Eye (tissue), 1 donor: ENCODE data around the gene FAM216B.
"Not testable (repeated sequence)": the region's sequence is repeated elsewhere in the genome, so short reads cannot be mapped to it uniquely, and the experiment has no call there.

ENCODE experiments used
- DNase-seq: peaks from one replicate; pipeline ENCODE4 v3.0.0-alpha.2; 2015

Gene FAM216B

GRCh38 chr13:42781352-42781751 lies at the start of gene FAM216B:
Gene FAM216B (plus strand): TSS chr13:42781584. CDS start chr13:42784068, 2,484 bp downstream.
- no peak for DNase-seq

GRCh38 chr13:42732073-42732472 lies 49.3 kb upstream of the FAM216B start:
- DNase-seq = no peak

GRCh38 chr13:42733046-42733445 lies 48.3 kb upstream of the FAM216B start:
- DNase-seq = no peak

DNA sequence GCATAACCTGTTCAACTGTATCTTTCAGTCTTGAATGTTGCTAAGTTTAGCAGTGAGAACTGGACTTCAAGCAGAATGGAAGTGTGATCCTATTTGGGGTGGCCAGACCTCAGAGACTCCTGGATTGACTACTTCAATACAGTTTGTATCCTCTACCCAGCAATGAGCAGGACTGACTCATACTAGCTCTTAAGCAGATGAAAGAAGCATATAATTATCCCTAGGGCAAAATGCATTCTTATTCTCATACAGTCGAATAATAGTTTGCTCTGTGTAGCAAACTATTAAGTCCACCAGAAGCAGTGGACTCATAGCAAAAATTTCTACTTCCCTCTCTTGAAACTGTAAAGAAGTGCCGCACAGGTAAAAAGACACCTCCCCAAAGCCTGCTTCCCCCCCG lies 46.4 kb upstream of the FAM216B start:
- no peak for DNase-seq

GRCh38 chr13:42740753-42741152 lies 40.6 kb upstream of the FAM216B start:
- peak; percentile 36 for DNase-seq

GRCh38 chr13:42741914-42742313 lies 39.5 kb upstream of the FAM216B start:
- DNase-seq = no peak

- no peak for DNase-seq
These were observed 35.7 kb upstream of the FAM216B start for GRCh38 chr13:42745655-42746054.

DNA sequence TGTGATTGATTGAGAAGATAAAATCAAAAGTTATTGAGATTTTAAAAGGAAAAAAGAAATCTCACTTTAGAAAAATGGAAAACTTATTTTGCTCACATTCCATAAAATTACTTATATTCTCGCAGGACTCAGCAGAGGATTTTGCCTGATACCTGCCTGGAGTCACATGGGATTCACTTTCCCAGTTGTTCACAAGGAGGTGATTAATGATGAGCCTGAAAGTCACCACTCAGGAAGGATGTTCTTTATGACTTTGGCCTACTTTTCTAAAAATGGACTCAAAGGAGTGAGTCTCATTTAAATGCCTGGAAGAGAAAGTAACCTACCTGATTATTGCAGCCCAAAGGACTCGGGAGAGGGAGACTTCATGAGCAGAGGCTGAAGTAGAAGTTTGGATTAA lies 34.5 kb upstream of the FAM216B start:
- no peak for DNase-seq

DNA sequence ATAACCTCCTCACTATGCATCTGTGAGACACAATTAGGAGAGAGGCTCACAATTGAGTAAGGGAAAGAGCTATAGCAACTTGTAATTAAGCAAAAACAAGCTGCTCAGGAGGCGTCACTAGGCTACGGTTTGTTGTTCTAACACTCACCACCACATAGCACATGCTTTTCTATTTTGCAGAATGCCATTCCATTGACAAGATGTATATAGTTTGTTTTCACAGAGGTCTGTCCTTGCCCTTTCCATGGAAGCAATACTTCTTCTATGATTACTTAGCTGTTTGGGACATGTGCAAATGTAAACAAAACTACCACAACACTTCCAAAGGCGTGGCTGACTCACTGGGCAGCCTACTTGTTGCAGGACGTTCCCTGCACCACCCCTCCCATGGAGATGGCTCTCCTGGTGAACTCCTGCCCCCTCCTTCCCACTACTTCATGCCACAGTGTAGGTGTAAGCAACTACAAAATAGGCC lies 33.9 kb upstream of the FAM216B start:
- no peak for DNase-seq

DNA sequence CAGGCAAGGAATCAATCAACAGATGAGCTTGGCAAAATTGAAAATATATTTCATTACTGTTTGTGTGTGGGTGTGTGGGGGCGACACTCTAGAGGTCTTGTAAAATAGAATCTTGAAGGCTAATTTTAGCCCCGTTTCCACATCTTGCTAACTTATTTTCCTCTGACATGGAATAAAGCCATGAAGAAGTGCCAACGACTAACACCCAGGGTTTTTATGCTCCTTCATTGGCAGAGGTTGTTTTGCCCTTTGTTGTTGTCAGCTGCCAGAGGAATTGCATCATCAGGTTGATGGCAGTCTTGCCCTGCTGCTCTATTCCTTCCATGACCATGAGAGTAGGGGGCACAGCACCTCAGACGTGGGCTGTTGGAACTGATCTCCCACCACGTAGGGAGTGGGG lies 30.6 kb upstream of the FAM216B start:
- DNase-seq = no peak

DNA sequence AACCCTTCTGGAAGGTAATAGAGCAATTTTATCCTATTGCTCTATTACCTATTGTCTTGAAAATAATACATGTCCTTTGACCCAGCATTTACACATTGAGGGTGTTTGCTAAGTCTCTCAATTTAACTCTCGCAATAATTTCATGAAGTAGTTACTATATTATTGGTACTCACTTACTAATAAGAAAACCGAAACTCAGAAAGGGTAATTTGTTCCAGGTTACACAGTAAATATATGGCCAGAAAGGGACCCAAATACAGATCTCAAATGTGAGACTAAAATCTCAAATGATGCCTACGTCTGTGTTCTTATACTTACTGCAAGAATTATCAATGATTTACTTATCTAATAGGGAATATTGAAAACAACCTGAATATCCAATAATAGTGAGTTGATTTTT lies 29.7 kb upstream of the FAM216B start:
- no peak for DNase-seq

GRCh38 chr13:42752731-42753130 lies 28.7 kb upstream of the FAM216B start:
- DNase-seq = no peak

GRCh38 chr13:42753697-42754096 lies 27.7 kb upstream of the FAM216B start:
- peak; percentile 24 for DNase-seq

GRCh38 chr13:42754801-42755510 lies 26.4 kb upstream of the FAM216B start:
- no peak for DNase-seq

GRCh38 chr13:42757678-42758420 lies 23.5 kb upstream of the FAM216B start:
- DNase-seq = no peak

GRCh38 chr13:42758515-42758914 lies 22.9 kb upstream of the FAM216B start:
- DNase-seq = no peak

DNA sequence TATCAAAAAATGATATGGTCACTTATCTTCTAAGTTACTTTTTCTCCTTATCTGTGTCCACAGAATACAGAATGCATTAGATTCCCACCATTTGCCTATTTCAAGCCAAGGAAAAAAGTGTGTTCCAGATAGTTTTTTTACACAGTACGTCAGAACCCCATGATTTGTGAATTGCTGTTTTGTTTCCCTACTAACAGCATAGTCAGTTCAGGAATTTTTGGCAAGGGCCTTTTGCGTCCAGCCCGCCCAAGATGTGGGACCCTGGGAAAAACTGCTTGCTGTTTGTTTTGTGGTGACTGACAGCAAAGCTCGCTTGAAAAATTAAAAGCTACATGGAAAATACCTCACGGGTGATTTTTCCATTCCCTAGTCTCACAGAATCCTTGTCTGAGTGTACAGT lies 20.4 kb upstream of the FAM216B start:
- no peak for DNase-seq

GRCh38 chr13:42762251-42762650 lies 19.1 kb upstream of the FAM216B start:
- DNase-seq = no peak

- DNase-seq = no peak
These were observed 18.5 kb upstream of the FAM216B start for GRCh38 chr13:42762917-42763316.

DNA sequence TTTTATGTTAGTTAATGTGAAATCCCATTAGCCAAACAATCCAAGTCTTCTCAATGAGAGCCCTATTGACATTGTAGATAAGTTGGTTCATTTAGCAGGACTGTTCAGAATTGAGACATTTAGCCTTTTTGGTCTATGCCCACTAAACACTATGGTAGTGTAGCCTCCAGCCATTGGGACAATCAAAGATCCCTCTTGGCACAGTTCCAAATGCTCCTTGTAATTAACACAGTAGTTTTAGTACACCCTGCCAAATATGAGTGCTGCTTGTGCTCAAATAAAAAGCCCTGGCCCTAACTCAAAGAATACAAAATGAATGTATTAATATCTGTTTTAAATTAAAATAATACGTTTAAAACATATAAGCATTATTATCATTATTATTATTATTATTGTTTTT lies 15.4 kb upstream of the FAM216B start:
- DNase-seq = no peak

- no peak for DNase-seq
These were observed 11.7 kb upstream of the FAM216B start for GRCh38 chr13:42769650-42770049.

DNA sequence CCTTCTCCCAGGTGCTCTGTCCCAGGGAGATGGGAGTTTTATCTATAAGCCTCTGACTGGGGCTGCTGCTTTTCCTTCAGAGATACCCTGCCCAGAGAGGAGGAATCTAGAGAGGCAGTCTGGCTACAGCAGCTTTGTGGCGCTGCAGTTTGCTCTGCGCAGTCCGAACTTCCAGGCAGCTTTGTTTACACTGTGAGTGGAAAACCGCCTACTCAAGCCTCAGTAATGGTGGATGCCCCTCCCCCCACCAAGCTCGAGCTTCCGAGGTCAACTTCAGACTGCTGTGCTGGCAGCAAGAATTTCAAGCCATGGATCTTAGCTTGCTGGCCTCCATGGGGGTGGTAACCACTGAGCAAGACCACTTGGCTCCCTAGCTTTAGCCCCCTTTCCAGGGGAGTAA lies 4.8 kb upstream of the FAM216B start:
- DNase-seq = not testable (repeated sequence)

- no peak for DNase-seq
These were observed 3.9 kb upstream of the FAM216B start for GRCh38 chr13:42777467-42777866.

DNA sequence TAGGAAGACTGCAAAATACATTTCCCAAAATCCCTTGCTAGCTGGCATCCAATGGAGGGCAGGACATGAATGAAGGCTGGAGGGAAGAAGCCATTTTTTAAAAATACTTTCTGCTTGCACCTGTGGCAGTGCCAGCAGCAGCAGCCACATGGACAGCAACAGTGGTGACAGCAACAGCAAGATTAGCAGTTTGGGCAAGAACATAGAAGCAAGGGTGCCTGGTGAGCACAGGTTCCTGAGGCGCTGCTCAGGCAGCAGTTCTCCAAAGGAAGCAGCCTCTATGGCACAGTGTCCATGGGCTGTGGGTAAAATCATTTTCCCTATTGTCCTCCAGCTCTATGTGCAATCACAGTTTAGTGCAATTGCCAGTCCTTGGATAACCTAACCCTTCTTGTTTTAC lies 1.3 kb upstream of the FAM216B start:
- no peak for DNase-seq
